Esophagus muscularis mucosa (tissue), 4 donors: ENCODE measurements around the gene MTA3. TPM values are rescaled to one million over a fixed set of nuclear protein-coding genes. Genes with fewer than 3 reads are reported as not detected.

Source experiments
- DNase-seq: peaks from one replicate; pipeline ENCODE4 v3.0.0-alpha.2; 2017; ENCODE audit errors: extremely low spot score
- H3K27ac ChIP-seq, 4 donors: fragments of 200-600 bp; sonication (generic); replicated peaks in 1 of 4; 1 replicate in 3 of 4; 2 replicates in 1 of 4; pipeline ENCODE4 v1.5.1; 2016 to 2019; ENCODE audit warnings: mild to moderate bottlenecking in 1 of 4
- H3K27me3 ChIP-seq, 4 donors: fragments of 200-600 bp; sonication (generic); one replicate each; pipeline versions ENCODE4 v1.5.1 to v1.6.0; 2016 to 2019
- H3K36me3 ChIP-seq, 4 donors: fragments of 200-600 bp; sonication (generic); one replicate each; pipeline ENCODE4 v1.5.1; 2016 to 2019
- H3K4me1 ChIP-seq, 4 donors: fragments of 200-600 bp; sonication (generic); one replicate each; pipeline ENCODE4 v1.5.1; 2016 to 2019
- H3K4me3 ChIP-seq, 4 donors: fragments of 200-600 bp; sonication (generic); 1 replicate in 2 of 4; 2 replicates in 2 of 4; pipeline ENCODE4 v1.5.1; 2016 to 2019; ENCODE audit warnings: mild to moderate bottlenecking in 4 of 4, moderate library complexity in 1 of 4
- H3K9me3 ChIP-seq, 4 donors: fragments of 200-600 bp; sonication (generic); 1 replicate in 3 of 4; 2 replicates in 1 of 4; pipeline ENCODE4 v1.5.1; 2016 to 2019
- CTCF ChIP-seq, 3 experiments: fragments of 200-600 bp in 2 of 3; fragments of 450-650 bp in 1 of 3; sonication (generic) in 2 of 3; IDR thresholded peaks; one replicate each; pipeline ENCODE4 v1.5.1; 2017 to 2019; ENCODE audit warnings: antibody characterized with exemption in 3 of 3, mild to moderate bottlenecking in 2 of 3, moderate library complexity in 1 of 3
- EP300 ChIP-seq: sonication (generic); formaldehyde crosslinking; IDR thresholded peaks from one replicate; pipeline ENCODE4 v1.6.1; 2017; ENCODE audit warnings: antibody characterized with exemption
- POLR2A ChIP-seq: fragments of 450-650 bp; IDR thresholded peaks from one replicate; pipeline ENCODE4 v1.6.1; 2017; ENCODE audit warnings: antibody characterized with exemption, moderate library complexity, mild to moderate bottlenecking, low read depth
- POLR2AphosphoS5 ChIP-seq, 2 donors: sonication (generic); formaldehyde crosslinking; IDR thresholded peaks; one replicate each; pipeline ENCODE4 v1.6.1; 2017; ENCODE audit warnings: antibody characterized with exemption in 2 of 2
- WGBS: methylation state at CpG from one replicate; pipeline ENCODE4 v1.1.5; 2018; 5-methylcytosine and 5-hydroxymethylcytosine counted together
- intact Hi-C: fragments of 100-400 bp; cut with DNase I; formaldehyde crosslinking; loops from one replicate; pipeline ENCODE4 v1.15.1; 2023
- total RNA-seq, 4 donors: library from RNA; depleted of rRNA; stranded (reverse); fragments of >200 nt; gene quantifications; one replicate each; pipeline versions ENCODE4 v1.1.0 to v1.2.1, GENCODE V29; 2016

The MTA3 gene
- total RNA-seq, 4 donors from 2014 or later: 20.5 to 27.7 (median 24.3) TPM

- no peak overlapping the region for H3K27ac ChIP-seq
- WGBS: 95% methylated on average over 4 of the region's 4 CpGs
- H3K27me3 ChIP-seq: no peaks in the 10 kb centered on the region
- no peak overlapping the region for H3K4me3 ChIP-seq
- H3K36me3 ChIP-seq: peaks cover 0 to 27% (median 12%) of the 10 kb centered on the region in 4 donors
- no peak for DNase-seq
- intact Hi-C loops: no loop called here
- TF ChIP-seq EP300: no peak
- no peak for TF ChIP-seq CTCF (IDR thresholded peaks at IDR 0.05)
- TF ChIP-seq POLR2AphosphoS5 (IDR thresholded peaks at IDR 0.05): no peak
- H3K9me3 ChIP-seq: no peaks in the 10 kb centered on the region
- H3K4me1 ChIP-seq: peaks cover 0 to 13% (median 11%) of the 10 kb centered on the region in 4 donors
These were observed 189.7 kb downstream of the MTA3 start for GRCh38 chr2:42757981-42758740.

- H3K9me3 ChIP-seq: no peaks in the 10 kb centered on the region
- DNase-seq: no peak
- peaks cover 0 to 24% (median 10%) of the 10 kb centered on the region in 4 donors for H3K36me3 ChIP-seq
- WGBS: 100% methylated on average over 1 of the region's 1 CpG
- no peak overlapping the region for H3K4me3 ChIP-seq
- TF ChIP-seq POLR2AphosphoS5 (IDR thresholded peaks at IDR 0.05) (no peak), EP300 (no peak), CTCF (IDR thresholded peaks at IDR 0.05) (no peak), POLR2A (no peak)
- H3K27ac ChIP-seq: no peak overlapping the region
- H3K27me3 ChIP-seq: no peaks in the 10 kb centered on the region
- peaks cover 0 to 9% (median 7%) of the 10 kb centered on the region in 4 donors for H3K4me1 ChIP-seq
- intact Hi-C loops: no loop called here
These were observed 190.3 kb downstream of the MTA3 start for GRCh38 chr2:42758751-42759150.

GRCh38 chr2:42761554-42761953, 193.1 kb downstream of the MTA3 start:
- 93% methylated on average over 9 of the region's 9 CpGs for WGBS
- no peaks in the 10 kb centered on the region for H3K9me3 ChIP-seq
- peaks cover 0 to 12% (median 5%) of the 10 kb centered on the region in 4 donors for H3K36me3 ChIP-seq
- DNase-seq: no peak
- no peak overlapping the region for H3K27ac ChIP-seq
- TF ChIP-seq EP300 (no peak), POLR2A (no peak), POLR2AphosphoS5 (IDR thresholded peaks at IDR 0.05) (no peak), CTCF (IDR thresholded peaks at IDR 0.05) (no peak)
- no peaks in the 10 kb centered on the region for H3K4me1 ChIP-seq
- no peaks in the 10 kb centered on the region for H3K27me3 ChIP-seq
- intact Hi-C loops: no loop called here
- no peak overlapping the region for H3K4me3 ChIP-seq

GRCh38 chr2:42762155-42762554, 193.7 kb downstream of the MTA3 start:
- Histone ChIP-seq H3K4me1 (no peaks in the 10 kb centered on the region), H3K4me3 (no peak overlapping the region), H3K27me3 (no peaks in the 10 kb centered on the region), H3K27ac (no peak overlapping the region), H3K36me3 (peaks cover 0 to 13% (median 6%) of the 10 kb centered on the region in 4 donors), H3K9me3 (no peaks in the 10 kb centered on the region)
- WGBS: 95% methylated on average over 5 of the region's 5 CpGs
- intact Hi-C loops: no loop called here
- DNase-seq: no peak
- TF ChIP-seq CTCF (IDR thresholded peaks at IDR 0.05) (no peak), EP300 (no peak), POLR2A (no peak), POLR2AphosphoS5 (IDR thresholded peaks at IDR 0.05) (no peak)
